T-cell (primary cell): ENCODE measurements around the gene TMEM50B. TPM values are rescaled to one million over a fixed set of nuclear protein-coding genes. Genes with fewer than 3 reads are reported as not detected.
"Not testable (repeated sequence)": the region's sequence is repeated elsewhere in the genome, so short reads cannot be mapped to it uniquely, and the experiment has no call there.

ENCODE experiments used
- ATAC-seq, 4 experiments: fragments of 200-7000 bp in 3 of 4; fragments of 150-1000 bp in 1 of 4; cut with Tn5 transposase; replicated peaks in 1 of 4; 1 replicate in 3 of 4; 2 replicates in 1 of 4; pipeline ENCODE4 v1.10.0; 2021; ENCODE audit warnings: moderate library complexity in 3 of 4, mild to moderate bottlenecking in 2 of 4, moderate number of reproducible peaks in 1 of 4
- CTCF ChIA-PET, 2 donors: fragments of 300-600 bp; sonication (Branson Sonifier 250); formaldehyde crosslinking; loops; one replicate each; lab custom pipeline; 2022; ENCODE audit warnings: antibody characterized with exemption in 2 of 2; lab: Charles Lee
- POLR2A ChIA-PET, 2 donors: fragments of 300-600 bp; sonication (Branson Sonifier 250); formaldehyde crosslinking; loops; one replicate each; lab custom pipeline; 2022; ENCODE audit warnings: antibody characterized with exemption in 2 of 2; lab: Charles Lee
- DNase-seq, 35 experiments: peaks; one replicate each; pipeline versions ENCODE4 v3.0.0 to v3.0.0-alpha.2; 2013 to 2023
- H3K27ac ChIP-seq: one replicate; pipeline ENCODE4 v1.5.1; 2013; ENCODE audit warnings: low read length
- H3K27me3 ChIP-seq, 2 experiments: replicated peaks in 1 of 2; 1 replicate in 1 of 2; 2 replicates in 1 of 2; pipeline versions ENCODE4 v1.6.1 to v1.7.0; 2013; ENCODE audit warnings: low read length in 1 of 2, mixed read lengths in 1 of 2; ENCODE audit not compliant: control insufficient read depth in 2 of 2, insufficient read depth in 2 of 2; ENCODE audit errors: extremely low read depth in 1 of 2
- H3K36me3 ChIP-seq, 2 donors: 1 replicate in 1 of 2; 2 replicates in 1 of 2; pipeline versions ENCODE4 v1.6.1 to v1.7.0; 2013; ENCODE audit warnings: low read length in 1 of 2; ENCODE audit not compliant: control insufficient read depth in 2 of 2, insufficient read depth in 1 of 2; ENCODE audit errors: extremely low read depth in 1 of 2
- H3K4me1 ChIP-seq, 2 experiments: 1 replicate in 1 of 2; 2 replicates in 1 of 2; pipeline versions ENCODE4 v1.6.1 to v1.7.0; 2013; ENCODE audit warnings: low read length in 2 of 2, mixed read lengths in 1 of 2; ENCODE audit not compliant: insufficient read depth in 2 of 2, control insufficient read depth in 1 of 2; ENCODE audit errors: extremely low read depth in 1 of 2
- H3K4me3 ChIP-seq, 2 donors: 1 replicate in 1 of 2; 2 replicates in 1 of 2; pipeline versions ENCODE4 v1.5.1 to v1.7.0; 2013; ENCODE audit warnings: mild to moderate bottlenecking in 2 of 2, low read length in 1 of 2, moderate library complexity in 1 of 2; ENCODE audit not compliant: control insufficient read depth in 1 of 2; ENCODE audit errors: extremely low read depth in 1 of 2
- H3K9me3 ChIP-seq: 2 replicates; pipeline ENCODE4 v1.7.0; 2013
- H3K27ac Mint-ChIP-seq, 2 donors: one replicate each; pipeline ENCODE4 v1.8.0; 2020 to 2021; ENCODE audit warnings: mild to moderate bottlenecking in 2 of 2, mixed read lengths in 2 of 2
- H3K27me3 Mint-ChIP-seq, 2 donors: one replicate each; pipeline ENCODE4 v1.8.0; 2021 to 2022; ENCODE audit warnings: mixed read lengths in 2 of 2
- H3K36me3 Mint-ChIP-seq: one replicate; pipeline ENCODE4 v1.8.0; 2021; ENCODE audit warnings: mixed read lengths
- H3K4me1 Mint-ChIP-seq, 3 donors: one replicate each; pipeline ENCODE4 v1.8.0; 2020 to 2022; ENCODE audit warnings: mixed read lengths in 3 of 3, mild to moderate bottlenecking in 1 of 3
- H3K4me3 Mint-ChIP-seq, 3 donors: one replicate each; pipeline ENCODE4 v1.8.0; 2020 to 2022; ENCODE audit warnings: mild to moderate bottlenecking in 3 of 3, mixed read lengths in 3 of 3, moderate library complexity in 3 of 3
- H3K9me3 Mint-ChIP-seq, 3 donors: one replicate each; pipeline ENCODE4 v1.8.0; 2020 to 2022; ENCODE audit warnings: mixed read lengths in 3 of 3
- WGBS: methylation state at CpG from one replicate; pipeline ENCODE4 v1.1.5; 2013; ENCODE audit warnings: missing lambda C conversion rate; ENCODE audit not compliant: insufficient coverage; 5-methylcytosine and 5-hydroxymethylcytosine counted together
- total RNA-seq, 35 experiments: library from RNA in 6 of 35; stranded (reverse) in 6 of 35; fragments of 120-200 nt in 1 of 35; gene quantifications; one replicate each; pipeline versions ENCODE4 v1.2.1 to v1.2.4 and lab custom pipeline; 2013 to 2026

TMEM50B gene
- total RNA-seq, 5 donors from 2014 or later (not counting 1 experiment from before 2014, with no cell fraction given) = 47.0 to 98.9 (median 73.4) TPM

GRCh38 chr21:33452362-33452761 lies 27.4 kb downstream of the TMEM50B start:
- DNase-seq (no peak), ATAC-seq (no peak)
- CTCF ChIA-PET = no interaction called here
- Mint-ChIP-seq H3K9me3 (no peaks in the 10 kb centered on the region), H3K4me3 (no peak overlapping the region), H3K27ac (no peak overlapping the region), H3K36me3 (peaks cover 26% of the 10 kb centered on the region), H3K4me1 (no peaks in the 10 kb centered on the region), H3K27me3 (no peaks in the 10 kb centered on the region)
- Histone ChIP-seq H3K4me1 (no peaks in the 10 kb centered on the region), H3K27ac (no peak overlapping the region), H3K36me3 (peaks cover 0 to 38% of the 10 kb centered on the region in 2 donors), H3K4me3 (no peak overlapping the region), H3K27me3 (no peaks in the 10 kb centered on the region), H3K9me3 (no peaks in the 10 kb centered on the region)
- WGBS = no CpG with 5 or more reads among the region's 3 CpGs
- POLR2A ChIA-PET = interaction anchor here in 1 of 2 donors (0.7 kb wide), 1 partner anchor 9 kb away, joined by 3 read pairs; no protein-coding TSS in a partner anchor

GRCh38 chr21:33451634-33452071 lies 28.1 kb downstream of the TMEM50B start:
- 100% methylated on average over 1 of the region's 1 CpG for WGBS
- Mint-ChIP-seq H3K27me3 (no peaks in the 10 kb centered on the region), H3K27ac (peak overlapping the region in 1 of 2 donors; percentile 35), H3K4me1 (no peaks in the 10 kb centered on the region), H3K36me3 (peaks cover 29% of the 10 kb centered on the region), H3K4me3 (no peak overlapping the region), H3K9me3 (no peaks in the 10 kb centered on the region)
- ATAC-seq (no peak), DNase-seq (no peak)
- POLR2A ChIA-PET = no interaction called here
- H3K4me1 ChIP-seq = no peaks in the 10 kb centered on the region
- no peaks in the 10 kb centered on the region for H3K9me3 ChIP-seq
- H3K36me3 ChIP-seq = peaks cover 0 to 32% of the 10 kb centered on the region in 2 donors
- H3K27me3 ChIP-seq = no peaks in the 10 kb centered on the region
- no peak overlapping the region for H3K27ac ChIP-seq
- CTCF ChIA-PET = no interaction called here
- no peak overlapping the region for H3K4me3 ChIP-seq

GRCh38 chr21:33449616-33450015 lies 30.2 kb downstream of the TMEM50B start:
- WGBS = no CpG with 5 or more reads among the region's 4 CpGs
- Histone ChIP-seq H3K4me1 (no peaks in the 10 kb centered on the region), H3K9me3 (no peaks in the 10 kb centered on the region), H3K27ac (no peak overlapping the region), H3K4me3 (no peak overlapping the region), H3K27me3 (no peaks in the 10 kb centered on the region), H3K36me3 (peaks cover 0 to 16% of the 10 kb centered on the region in 2 donors)
- CTCF ChIA-PET = interaction anchor here in 1 of 2 donors (1.2 kb wide), 1 partner anchor 250 kb away, joined by 5 read pairs; no protein-coding TSS in a partner anchor
- H3K27ac Mint-ChIP-seq = no peak overlapping the region
- H3K4me3 Mint-ChIP-seq = no peak overlapping the region
- POLR2A ChIA-PET = no interaction called here
- no peaks in the 10 kb centered on the region for H3K9me3 Mint-ChIP-seq
- H3K4me1 Mint-ChIP-seq = peaks cover 0 to 4% (median 4%) of the 10 kb centered on the region in 3 donors
- H3K27me3 Mint-ChIP-seq = no peaks in the 10 kb centered on the region
- H3K36me3 Mint-ChIP-seq = peaks cover 29% of the 10 kb centered on the region
- ATAC-seq (no peak), DNase-seq (no peak)

GRCh38 chr21:33446620-33447019 lies 33.2 kb downstream of the TMEM50B start:
- not testable (repeated sequence) for H3K27me3 Mint-ChIP-seq, H3K27ac Mint-ChIP-seq, ATAC-seq, DNase-seq, H3K9me3 Mint-ChIP-seq, H3K27ac ChIP-seq, H3K4me3 Mint-ChIP-seq, H3K4me3 ChIP-seq, H3K4me1 ChIP-seq, H3K27me3 ChIP-seq, H3K9me3 ChIP-seq
- H3K36me3 Mint-ChIP-seq = peaks cover 27% of the 10 kb centered on the region
- POLR2A ChIA-PET = interaction anchor here (0.7 to 0.9 kb wide), 4 partner anchors 34 to 441 kb away, joined by 3 to 7 read pairs (median 6); no protein-coding TSS in a partner anchor
- CTCF ChIA-PET = interaction anchor here (0.6 to 3.8 kb wide), 15 partner anchors 11 to 768 kb away, joined by 3 to 45 read pairs (median 4); no protein-coding TSS in a partner anchor
- WGBS = 100% methylated on average over 4 of the region's 6 CpGs
- peaks cover 0 to 16% of the 10 kb centered on the region in 2 donors for H3K36me3 ChIP-seq
- H3K4me1 Mint-ChIP-seq = peaks cover 0 to 12% (median 4%) of the 10 kb centered on the region in 3 donors

GRCh38 chr21:33444499-33444898 lies 35.3 kb downstream of the TMEM50B start:
- ChIA-PET CTCF (interaction anchor here (0.6 to 3.8 kb wide), 35 partner anchors 9 to 504 kb away, joined by 3 to 45 read pairs (median 4); partner anchors contain the start of genes DNAJC28 (in 1 of the 2), IFNAR1 (in 1 of the 2) and TMEM50B (in 1 of the 2)), POLR2A (interaction anchor here (0.7 to 1.6 kb wide), 2 partner anchors 58 to 83 kb away, joined by 5 to 6 read pairs; no protein-coding TSS in a partner anchor)
- H3K4me3 Mint-ChIP-seq = no peak overlapping the region
- no peaks in the 10 kb centered on the region for H3K9me3 Mint-ChIP-seq
- no peak for ATAC-seq
- Histone ChIP-seq H3K4me3 (no peak overlapping the region), H3K9me3 (no peaks in the 10 kb centered on the region), H3K27me3 (no peaks in the 10 kb centered on the region), H3K36me3 (peaks cover 0 to 15% of the 10 kb centered on the region in 2 donors), H3K27ac (no peak overlapping the region), H3K4me1 (no peaks in the 10 kb centered on the region)
- no peaks in the 10 kb centered on the region for H3K27me3 Mint-ChIP-seq
- peaks cover 4 to 16% (median 7%) of the 10 kb centered on the region in 3 donors for H3K4me1 Mint-ChIP-seq
- peaks cover 23% of the 10 kb centered on the region for H3K36me3 Mint-ChIP-seq
- no peak for DNase-seq
- H3K27ac Mint-ChIP-seq = no peak overlapping the region
- WGBS = no CpG with 5 or more reads among the region's 2 CpGs

GRCh38 chr21:33443194-33443593 lies 36.6 kb downstream of the TMEM50B start:
- Histone ChIP-seq H3K4me1 (no peaks in the 10 kb centered on the region), H3K4me3 (no peak overlapping the region), H3K36me3 (peaks cover 0 to 18% of the 10 kb centered on the region in 2 donors), H3K9me3 (no peaks in the 10 kb centered on the region), H3K27me3 (no peaks in the 10 kb centered on the region), H3K27ac (no peak overlapping the region)
- ChIA-PET CTCF (no interaction called here), POLR2A (no interaction called here)
- peaks cover 4 to 16% (median 7%) of the 10 kb centered on the region in 3 donors for H3K4me1 Mint-ChIP-seq
- WGBS = no CpG with 5 or more reads among the region's 5 CpGs
- H3K27ac Mint-ChIP-seq = peak overlapping the region in 1 of 2 donors; percentile 20
- no peaks in the 10 kb centered on the region for H3K9me3 Mint-ChIP-seq
- no peaks in the 10 kb centered on the region for H3K27me3 Mint-ChIP-seq
- H3K4me3 Mint-ChIP-seq = no peak overlapping the region
- DNase-seq = no peak
- H3K36me3 Mint-ChIP-seq = peaks cover 24% of the 10 kb centered on the region
- no peak for ATAC-seq
